Upper lobe of left lung (tissue), 4 donors: ENCODE data around the gene GRIK3.

Source experiments
- CTCF ChIP-seq, 6 experiments: fragments of 450-650 bp in 4 of 6; fragments of 200-600 bp in 2 of 6; sonication (generic) in 2 of 6; IDR thresholded peaks; one replicate each; pipeline ENCODE4 v1.5.1; 2016 to 2019; ENCODE audit warnings: antibody characterized with exemption in 6 of 6
- EP300 ChIP-seq, 4 donors: sonication (generic); formaldehyde crosslinking; IDR thresholded peaks; one replicate each; pipeline ENCODE4 v1.5.1; 2017; ENCODE audit warnings: antibody characterized with exemption in 4 of 4, control low read depth in 2 of 4

- TF ChIP-seq CTCF (IDR thresholded peaks at IDR 0.05) = no peak
- TF ChIP-seq EP300 (IDR thresholded peaks at IDR 0.05) = no peak
Observed at GRCh38 chr1:37073854-37074379, 39.6 kb upstream of the GRIK3 start.
